GM19043 (cell line): ENCODE data around the gene ECT2L.
"Not testable (repeated sequence)": the region's sequence is repeated elsewhere in the genome, so short reads cannot be mapped to it uniquely, and the experiment has no call there.

Source experiments
- ATAC-seq: cut with Tn5 transposase; IDR thresholded peaks from one replicate; pipeline ENCODE4 v1.9.1; 2021; ENCODE audit warnings: low read depth; ENCODE audit not compliant: unreplicated experiment

The ECT2L gene

DNA sequence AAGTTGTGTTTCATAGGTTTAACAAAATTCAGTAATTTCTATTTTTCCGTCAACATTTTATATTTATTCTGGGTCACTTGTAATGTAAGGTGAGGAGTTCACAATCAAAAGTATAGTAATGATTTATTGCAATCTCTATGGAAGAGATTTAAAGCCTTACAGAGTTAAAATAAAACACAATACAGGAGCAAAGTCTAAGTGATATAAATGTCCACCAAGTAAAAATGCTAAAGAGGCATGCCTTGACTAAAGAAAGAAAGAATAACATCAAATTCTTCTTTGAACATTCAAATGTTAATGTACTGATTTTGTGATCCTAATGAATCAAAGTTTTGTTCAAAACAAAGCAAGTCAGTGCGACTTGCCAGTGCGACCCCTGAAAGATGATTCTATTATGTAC is 130.7 kb downstream of the ECT2L start:
- no peak for ATAC-seq

DNA sequence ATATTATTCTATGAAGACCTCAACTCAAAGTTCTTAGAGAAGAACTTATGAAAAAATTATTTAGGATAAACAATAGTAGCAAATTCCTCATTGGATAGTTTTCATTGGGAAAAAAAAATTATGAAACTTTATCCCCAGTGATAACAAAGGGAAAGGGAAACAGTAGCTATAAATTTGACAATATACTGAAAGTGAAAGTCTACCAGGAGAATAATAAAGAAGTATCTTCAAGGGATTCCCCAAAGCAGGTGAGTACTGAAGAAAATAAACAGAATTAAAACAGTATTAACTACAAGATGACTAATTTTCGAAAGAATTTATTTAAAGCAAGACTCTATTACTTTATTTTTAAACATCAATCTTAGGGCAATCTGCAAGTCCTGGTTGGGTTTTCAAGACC is 135.8 kb downstream of the ECT2L start:
- no peak for ATAC-seq

DNA sequence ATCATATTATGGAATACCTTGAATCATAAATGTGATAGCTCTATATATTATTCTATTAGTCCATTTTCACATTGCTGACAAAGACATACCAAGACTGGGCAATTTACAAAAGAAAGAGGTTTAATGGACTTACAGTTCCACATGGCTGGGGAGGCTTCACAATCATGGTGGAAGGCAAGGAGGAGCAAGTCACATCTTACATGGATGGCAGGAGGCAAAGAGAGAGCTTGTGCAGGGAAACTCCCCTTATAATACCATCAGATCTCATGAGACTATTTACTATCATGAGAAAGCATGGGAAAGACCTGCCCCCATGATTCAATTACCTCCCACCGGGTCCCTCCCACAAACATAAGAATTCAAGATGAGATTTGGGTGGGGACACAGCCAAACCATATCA is 141.0 kb downstream of the ECT2L start:
- not testable (repeated sequence) for ATAC-seq

DNA sequence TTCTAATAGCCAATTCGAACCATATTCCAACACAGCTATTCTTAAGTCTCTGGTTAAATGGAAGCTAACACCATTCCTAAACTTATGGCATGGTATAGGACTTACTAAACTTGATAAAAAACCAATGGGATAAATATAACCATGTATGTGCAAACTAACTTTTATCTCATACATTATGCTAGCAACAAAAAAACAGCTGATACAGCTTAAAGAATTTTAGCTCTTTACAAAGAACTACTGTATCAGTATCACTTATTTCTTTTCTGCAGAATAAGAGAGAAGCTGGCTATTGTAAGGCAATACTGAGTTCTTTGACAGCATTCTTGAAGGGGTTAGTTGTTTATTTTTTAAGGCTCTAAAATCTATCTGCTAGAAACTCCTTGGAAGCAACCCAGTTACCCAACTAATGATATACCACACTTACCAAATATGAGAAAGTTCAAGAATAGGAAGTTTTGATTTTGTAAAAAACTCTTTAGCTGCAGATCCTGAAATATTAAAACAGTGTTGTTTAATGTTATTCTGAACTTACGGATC is 147.3 kb downstream of the ECT2L start:
- ATAC-seq: no peak

DNA sequence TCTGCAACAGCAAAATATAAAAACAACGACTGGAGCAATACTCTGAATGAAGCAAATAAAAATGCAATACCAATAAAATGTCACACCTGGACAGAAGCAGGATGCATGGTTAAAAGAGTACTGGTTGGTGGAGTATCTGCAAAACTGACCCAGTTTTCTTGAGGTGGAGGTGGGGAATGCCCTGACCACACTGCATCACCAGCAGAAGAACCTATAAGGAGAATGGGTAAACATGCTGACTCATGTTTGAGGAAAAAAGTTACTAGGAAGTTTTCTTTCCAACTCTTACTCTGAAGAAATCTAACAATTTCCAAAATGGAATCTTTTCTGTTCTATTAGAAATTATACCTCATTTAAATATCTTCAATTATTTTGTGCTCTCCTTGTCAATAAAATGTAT is 148.5 kb downstream of the ECT2L start:
- no peak for ATAC-seq

DNA sequence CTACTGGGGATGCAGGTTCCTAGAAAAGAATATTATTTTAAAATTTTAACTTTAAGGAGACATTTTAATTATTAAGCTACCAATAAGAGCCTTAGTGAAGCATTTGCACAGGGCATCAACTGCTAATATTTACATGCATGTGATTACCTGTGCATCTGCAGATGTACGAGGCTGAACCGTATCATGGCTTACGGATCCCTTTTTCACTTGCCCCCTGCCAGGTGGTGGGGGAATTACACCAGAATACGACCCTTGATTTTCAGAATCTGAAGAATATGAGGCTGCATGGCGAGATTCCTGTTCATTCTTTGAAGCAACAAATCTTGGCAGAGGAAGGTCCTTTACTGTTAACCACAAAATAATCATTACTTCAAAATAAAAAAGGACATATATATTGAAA is 149.5 kb downstream of the ECT2L start:
- no peak for ATAC-seq

DNA sequence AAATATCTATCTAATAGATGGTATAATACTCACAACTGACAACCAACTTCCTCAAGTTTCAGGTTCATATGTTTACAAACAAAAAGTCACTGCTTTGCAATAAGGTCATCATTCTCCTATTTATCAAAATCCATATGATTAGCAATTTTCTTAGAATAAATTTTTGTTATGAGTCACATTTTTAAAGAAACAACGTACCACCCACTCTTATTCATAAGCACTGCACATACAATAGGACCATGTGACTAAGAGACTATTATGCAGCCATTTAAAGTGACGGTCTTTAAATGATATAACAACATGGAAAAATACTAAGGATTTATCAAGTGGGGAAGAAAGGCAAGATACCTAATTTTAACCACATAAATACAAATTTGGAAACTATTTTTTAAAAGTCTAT is 152.1 kb downstream of the ECT2L start:
- no peak for ATAC-seq

DNA sequence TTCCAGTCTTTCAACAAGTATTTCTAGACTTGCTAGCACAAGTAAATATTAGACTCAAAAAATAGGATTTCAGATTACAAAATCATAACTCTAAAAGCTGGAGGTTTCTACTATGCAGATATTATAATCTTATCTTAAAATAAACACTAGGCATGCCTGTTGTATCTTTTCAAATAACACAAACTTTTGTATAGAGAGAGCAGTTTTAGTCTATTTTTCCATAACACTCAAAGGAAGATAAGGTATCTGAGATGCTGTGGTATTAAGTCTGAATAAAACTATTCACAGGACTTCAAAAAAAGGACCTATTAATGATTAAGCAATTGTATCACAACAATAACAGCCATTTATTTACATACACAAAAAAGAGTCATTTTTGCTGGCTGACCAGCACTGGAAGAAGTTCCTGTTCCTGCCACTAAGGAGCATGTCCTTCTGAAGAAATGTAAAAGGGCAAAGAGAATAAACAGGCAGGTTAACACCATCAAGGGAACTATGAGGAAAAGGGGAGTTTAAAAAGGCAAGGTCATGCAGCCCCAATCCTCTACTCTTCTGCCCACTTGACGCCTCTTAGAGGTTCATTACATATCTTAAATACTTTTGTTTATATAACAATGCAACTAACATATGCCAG is 152.8 kb downstream of the ECT2L start:
- ATAC-seq: no peak

DNA sequence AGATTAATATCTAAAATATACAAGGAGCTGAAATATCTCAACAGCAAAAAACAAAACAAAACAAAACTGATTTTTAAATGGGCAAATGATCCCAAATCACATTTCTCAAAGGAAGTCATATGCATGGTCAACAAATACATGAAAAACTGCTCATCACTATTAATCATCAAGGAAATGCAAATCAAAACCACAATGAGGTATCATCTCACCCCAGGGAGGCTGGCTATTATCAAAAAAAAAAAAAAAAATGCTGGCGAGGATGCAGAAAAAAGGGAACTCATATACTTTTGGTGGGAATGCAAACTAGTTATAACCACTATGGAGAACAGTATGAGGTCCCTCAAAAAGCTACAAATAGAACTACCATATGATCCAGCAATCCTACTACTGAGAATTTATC is 157.6 kb downstream of the ECT2L start:
- no peak for ATAC-seq
